Measurements from ENCODE around the gene MX2. TPM values are rescaled to one million over a fixed set of nuclear protein-coding genes. Genes with fewer than 3 reads are reported as not detected.
"Not testable (repeated sequence)": the region's sequence is repeated elsewhere in the genome, so short reads cannot be mapped to it uniquely, and the experiment has no call there.

Gene MX2
- total RNA-seq, 2 donors from 2014 or later = 1.6 to 11.4 TPM

GRCh38 chr21:41422546-41423304 is 60.9 kb downstream of the MX2 start:
- H3K9ac ChIP-seq (ENCODE audit: extremely low read depth, low read length, poor library complexity, severe bottlenecking) = no peak overlapping the region
- H3K27me3 ChIP-seq (ENCODE audit: control insufficient read depth, insufficient read depth, low read length, poor library complexity, severe bottlenecking) = peaks cover 46% of the 10 kb centered on the region
- H3K4me3 ChIP-seq (ENCODE audit: low read length) = no peak overlapping the region
- no peak overlapping the region for H3K27ac ChIP-seq (ENCODE audit: low read depth, low read length)
- H3K4me1 Mint-ChIP-seq = peaks cover 11% of the 10 kb centered on the region
- no peaks in the 10 kb centered on the region for H3K9me3 ChIP-seq (ENCODE audit: control insufficient read depth, low read length)
- WGBS, 2 experiments (ENCODE audit: insufficient coverage in 1 of 2, insufficient read length in 1 of 2) = 92 to 97% methylated on average over 14 to 19 of the region's 19 CpGs
- H3K36me3 ChIP-seq (ENCODE audit: control insufficient read depth, insufficient read depth, low read length) = no peaks in the 10 kb centered on the region
- H3K27me3 Mint-ChIP-seq (ENCODE audit: insufficient read depth) = peaks cover 49% of the 10 kb centered on the region
- H3K4me3 Mint-ChIP-seq = no peak overlapping the region
- H3K27ac Mint-ChIP-seq = no peak overlapping the region
- H3K36me3 Mint-ChIP-seq (ENCODE audit: low read depth) = no peaks in the 10 kb centered on the region
- DNase-seq = no peak
- H3K9me3 Mint-ChIP-seq = peaks cover under 1% of the 10 kb centered on the region
- peaks cover 4% of the 10 kb centered on the region for H3K4me1 ChIP-seq (ENCODE audit: control insufficient read depth, insufficient read depth, low read length)
- TF ChIP-seq CTCF (conservative IDR thresholded peaks at IDR 0.05) = no peak

- not testable (repeated sequence) for H3K9me3 Mint-ChIP-seq; H3K4me1 ChIP-seq (ENCODE audit: control insufficient read depth, insufficient read depth, low read length); H3K4me3 ChIP-seq (ENCODE audit: low read length); H3K36me3 Mint-ChIP-seq (ENCODE audit: low read depth); H3K27ac Mint-ChIP-seq; H3K27ac ChIP-seq (ENCODE audit: low read depth, low read length); H3K9ac ChIP-seq (ENCODE audit: extremely low read depth, low read length, poor library complexity, severe bottlenecking); H3K36me3 ChIP-seq (ENCODE audit: control insufficient read depth, insufficient read depth, low read length); H3K9me3 ChIP-seq (ENCODE audit: control insufficient read depth, low read length); DNase-seq; H3K4me3 Mint-ChIP-seq
- Mint-ChIP-seq H3K4me1 (peaks cover 11% of the 10 kb centered on the region), H3K27me3 (ENCODE audit: insufficient read depth) (peaks cover 55% of the 10 kb centered on the region)
- 85 to 90% methylated on average over 2 to 4 of the region's 5 CpGs for WGBS, 2 experiments (ENCODE audit: insufficient coverage in 1 of 2, insufficient read length in 1 of 2)
- H3K27me3 ChIP-seq (ENCODE audit: control insufficient read depth, insufficient read depth, low read length, poor library complexity, severe bottlenecking) = peaks cover 51% of the 10 kb centered on the region
Measured at GRCh38 chr21:41423305-41423636, 61.4 kb downstream of the MX2 start.

GRCh38 chr21:41425588-41425953 is 63.7 kb downstream of the MX2 start:
- Mint-ChIP-seq H3K27me3 (ENCODE audit: insufficient read depth) (peaks cover 70% of the 10 kb centered on the region), H3K27ac (no peak overlapping the region), H3K4me1 (peaks cover 3% of the 10 kb centered on the region), H3K36me3 (ENCODE audit: low read depth) (no peaks in the 10 kb centered on the region), H3K4me3 (peak overlapping the region; percentile 62), H3K9me3 (no peaks in the 10 kb centered on the region)
- no peaks in the 10 kb centered on the region for H3K4me1 ChIP-seq (ENCODE audit: control insufficient read depth, insufficient read depth, low read length)
- peaks cover 74% of the 10 kb centered on the region for H3K27me3 ChIP-seq (ENCODE audit: control insufficient read depth, insufficient read depth, low read length, poor library complexity, severe bottlenecking)
- TF ChIP-seq CTCF (conservative IDR thresholded peaks at IDR 0.05) = no peak
- H3K27ac ChIP-seq (ENCODE audit: low read depth, low read length) = no peak overlapping the region
- H3K4me3 ChIP-seq (ENCODE audit: low read length) = peak overlapping the region; percentile 75
- no peak overlapping the region for H3K9ac ChIP-seq (ENCODE audit: extremely low read depth, low read length, poor library complexity, severe bottlenecking)
- DNase-seq = no peak
- H3K36me3 ChIP-seq (ENCODE audit: control insufficient read depth, insufficient read depth, low read length) = no peaks in the 10 kb centered on the region
- H3K9me3 ChIP-seq (ENCODE audit: control insufficient read depth, low read length) = no peaks in the 10 kb centered on the region
- WGBS, 2 experiments (ENCODE audit: insufficient coverage in 1 of 2, insufficient read length in 1 of 2) = 72 to 77% methylated on average over 4 to 7 of the region's 7 CpGs
